Hepatic stellate cell (primary cell): ENCODE measurements around the gene GPR62.
A peak's percentile ranks its signal among the peaks of the same experiment; 100 is the strongest.
"Not testable (repeated sequence)": the region's sequence is repeated elsewhere in the genome, so short reads cannot be mapped to it uniquely, and the experiment has no call there.

Source experiments
- DNase-seq: peaks from one replicate; pipeline ENCODE4 v3.0.0; 2011; ENCODE audit warnings: low spot score

The GPR62 gene

GRCh38 chr3:51992017-51992682 lies 37.0 kb downstream of the GPR62 start:
- no peak for DNase-seq

- DNase-seq: not testable (repeated sequence)
Measured at GRCh38 chr3:51993657-51994056, 38.5 kb downstream of the GPR62 start.

GRCh38 chr3:51994530-51994929 lies 39.3 kb downstream of the GPR62 start:
- DNase-seq: no peak

- peak; percentile 95 for DNase-seq
Measured at GRCh38 chr3:51995346-51996163, 40.4 kb downstream of the GPR62 start, which contains the start of gene RPL29. Gene RPL29 (minus strand): TSS chr3:51995895. CDS start chr3:51995461, 434 bp downstream.

- DNase-seq: no peak
Measured at GRCh38 chr3:51997172-51997571, 42.0 kb downstream of the GPR62 start.

- no peak for DNase-seq
Measured at GRCh38 chr3:51997935-51998596, 42.9 kb downstream of the GPR62 start.

- no peak for DNase-seq
Measured at GRCh38 chr3:51998774-51999173, 43.6 kb downstream of the GPR62 start.

GRCh38 chr3:51999846-52000245 lies 44.7 kb downstream of the GPR62 start:
- no peak for DNase-seq

GRCh38 chr3:52001443-52001974 lies 46.3 kb downstream of the GPR62 start:
- peak; percentile 86 for DNase-seq

GRCh38 chr3:52002748-52003147 lies 47.6 kb downstream of the GPR62 start:
- DNase-seq: no peak

GRCh38 chr3:52004163-52004787 lies 49.1 kb downstream of the GPR62 start:
- DNase-seq: peak; percentile 80

GRCh38 chr3:52004906-52005395 lies 49.8 kb downstream of the GPR62 start:
- DNase-seq: no peak

- peak; percentile 71 for DNase-seq
Measured at GRCh38 chr3:52005571-52005986, 50.4 kb downstream of the GPR62 start.

- DNase-seq: no peak
Measured at GRCh38 chr3:52006017-52006819, 51.0 kb downstream of the GPR62 start.

GRCh38 chr3:52006820-52007133 lies 51.6 kb downstream of the GPR62 start:
- no peak for DNase-seq
